Liver (tissue), 9 donors: ENCODE measurements around the gene LMTK3. TPM values are rescaled to one million over a fixed set of nuclear protein-coding genes. Genes with fewer than 3 reads are reported as not detected.

Source experiments
- DNase-seq: peaks from one replicate; pipeline ENCODE4 v3.0.0-alpha.2; 2017; ENCODE audit warnings: low spot score
- H3K27ac ChIP-seq, 2 donors: one replicate each; pipeline ENCODE4 v1.7.0; 2013; ENCODE audit warnings: inconsistent platforms in 2 of 2, low read length in 2 of 2, control low read depth in 1 of 2, low read depth in 1 of 2, mild to moderate bottlenecking in 1 of 2
- H3K27me3 ChIP-seq, 4 donors: one replicate each; pipeline versions ENCODE4 v1.6.1 to v1.7.0; 2013; ENCODE audit warnings: low read length in 3 of 4, inconsistent platforms in 1 of 4, mild to moderate bottlenecking in 1 of 4, moderate library complexity in 1 of 4; ENCODE audit not compliant: control insufficient read depth in 4 of 4, insufficient read depth in 4 of 4
- H3K36me3 ChIP-seq, 4 donors: one replicate each; pipeline versions ENCODE4 v1.6.1 to v1.7.0; 2013; ENCODE audit warnings: low read length in 3 of 4, mild to moderate bottlenecking in 3 of 4, low read depth in 1 of 4, moderate library complexity in 1 of 4; ENCODE audit not compliant: control insufficient read depth in 4 of 4, insufficient read depth in 3 of 4
- H3K4me1 ChIP-seq, 4 donors: one replicate each; pipeline versions ENCODE4 v1.6.1 to v1.7.0; 2013; ENCODE audit warnings: low read length in 3 of 4, mild to moderate bottlenecking in 3 of 4, moderate library complexity in 1 of 4; ENCODE audit not compliant: control insufficient read depth in 4 of 4, insufficient read depth in 4 of 4
- H3K4me3 ChIP-seq, 3 donors: one replicate each; pipeline versions ENCODE4 v1.6.1 to v1.7.0; 2013; ENCODE audit warnings: low read length in 3 of 3, control low read depth in 1 of 3, low read depth in 1 of 3, mild to moderate bottlenecking in 1 of 3
- H3K9ac ChIP-seq, 2 donors: one replicate each; pipeline ENCODE4 v1.7.0; 2013; ENCODE audit warnings: low read length in 2 of 2, mild to moderate bottlenecking in 2 of 2, moderate library complexity in 2 of 2, control low read depth in 1 of 2, low read depth in 1 of 2
- H3K9me3 ChIP-seq, 4 donors: one replicate each; pipeline versions ENCODE4 v1.6.1 to v1.7.0; 2013; ENCODE audit warnings: low read length in 3 of 4; ENCODE audit not compliant: control insufficient read depth in 4 of 4
- EGR1 ChIP-seq, 2 donors: IDR thresholded peaks; 2 replicates each; pipeline ENCODE4 v1.6.1; 2016 to 2018; ENCODE audit warnings: antibody characterized with exemption in 2 of 2, low read depth in 2 of 2
- FOXA2 ChIP-seq: IDR thresholded peaks from 2 replicates; pipeline ENCODE4 v1.6.1; 2016; ENCODE audit warnings: antibody characterized with exemption
- HNF4G ChIP-seq: IDR thresholded peaks from 2 replicates; pipeline ENCODE4 v1.6.1; 2016; ENCODE audit warnings: antibody characterized with exemption
- JUND ChIP-seq, 2 donors: IDR thresholded peaks; 2 replicates each; pipeline ENCODE4 v1.6.1; 2016; ENCODE audit warnings: antibody characterized with exemption in 2 of 2
- NR2F2 ChIP-seq: IDR thresholded peaks from 2 replicates; pipeline ENCODE4 v1.6.1; 2016; ENCODE audit warnings: antibody characterized with exemption
- RAD21 ChIP-seq, 2 donors: IDR thresholded peaks; 2 replicates each; pipeline ENCODE4 v1.6.1; 2016; ENCODE audit warnings: antibody characterized with exemption in 2 of 2, mild to moderate bottlenecking in 2 of 2
- SP1 ChIP-seq: IDR thresholded peaks from 2 replicates; pipeline ENCODE4 v1.6.1; 2018; ENCODE audit warnings: antibody characterized with exemption, mild to moderate bottlenecking
- TAF1 ChIP-seq: conservative IDR thresholded peaks from 2 replicates; pipeline ENCODE4 v1.6.1; 2016; ENCODE audit warnings: antibody characterized with exemption, mild to moderate bottlenecking
- WGBS: extraction: QIAGEN DNeasy Blood & Tissue Kit; methylation state at CpG from one replicate; pipeline ENCODE4 v1.1.7; 2013; 5-methylcytosine and 5-hydroxymethylcytosine counted together
- polyA plus RNA-seq, 2 donors: library from polyadenylated mRNA; stranded (reverse) in 1 of 2; unstranded in 1 of 2; fragments of 200-250 nt in 1 of 2; fragments of >200 nt in 1 of 2; fragmentation: Nextera tagmentation in 1 of 2; extraction: Ambion mirVana in 1 of 2; gene quantifications; one replicate each; pipeline versions ENCODE4 v1.2.1 to v1.2.3, GENCODE V29; 2013 to 2015
- total RNA-seq, 2 donors: library from RNA; depleted of rRNA; stranded (reverse); fragments of >200 nt; gene quantifications; one replicate each; pipeline ENCODE4 v1.2.3, GENCODE V29; 2014
- TF ChIP-seq, protein P1 (sequence below): IDR thresholded peaks from 2 replicates; pipeline ENCODE4 v1.6.1; 2016; ENCODE audit warnings: antibody characterized with exemption, mild to moderate bottlenecking
- TF ChIP-seq, protein P2 (sequence below): IDR thresholded peaks from 2 replicates; pipeline ENCODE4 v1.6.1; 2016; ENCODE audit warnings: antibody characterized with exemption
- TF ChIP-seq, protein P3 (sequence below): IDR thresholded peaks from 2 replicates; pipeline ENCODE4 v1.6.1; 2016; ENCODE audit warnings: antibody characterized with exemption
- TF ChIP-seq, protein P4 (sequence below): fragments of 150-350 bp; IDR thresholded peaks from 2 replicates; pipeline ENCODE4 v1.5.1; 2017; ENCODE audit warnings: improper control_type of control experiment, low read depth, low read length; ENCODE audit not compliant: missing input control
- donor health status: healthy.
- donor health status: healthy.
- donor health status: healthy.
- donor health status: healthy.
- donor health status: healthy.

Gene LMTK3
- total and polyA plus RNA-seq, 4 donors: 0.08 TPM; not detected in 2

DNA sequence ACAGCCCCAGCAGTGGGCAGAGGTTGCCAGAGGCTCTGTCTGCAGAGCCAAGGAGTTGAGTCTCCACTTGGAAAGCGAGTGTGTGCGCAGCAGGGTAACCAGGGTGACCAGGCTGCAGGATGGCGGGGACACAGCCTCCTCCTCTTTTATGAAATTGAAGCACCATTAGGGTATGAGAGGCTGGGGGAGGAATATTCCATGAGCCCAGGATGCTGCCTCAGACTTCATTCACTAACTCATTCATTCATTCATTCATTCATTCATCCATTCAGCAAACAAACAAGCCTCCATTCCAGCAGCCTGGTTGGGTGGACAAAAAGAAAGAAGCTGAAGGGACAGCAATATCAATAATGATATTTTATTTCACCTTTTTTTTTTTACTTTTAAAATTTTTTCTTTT is 6.6 kb upstream of the LMTK3 start:
- Histone ChIP-seq H3K36me3 (no peaks in the 10 kb centered on the region), H3K27ac (no peak overlapping the region), H3K27me3 (no peaks in the 10 kb centered on the region), H3K4me1 (peaks cover 0 to 4% (median 1%) of the 10 kb centered on the region in 4 donors), H3K9ac (no peak overlapping the region), H3K4me3 (no peak overlapping the region), H3K9me3 (no peaks in the 10 kb centered on the region)
- TF ChIP-seq NR2F2 (no peak), RAD21 (IDR thresholded peaks at IDR 0.05) (no peak), FOXA2 (no peak), TAF1 (no peak), HNF4G (no peak)
- TF ChIP-seq, protein P1, sequence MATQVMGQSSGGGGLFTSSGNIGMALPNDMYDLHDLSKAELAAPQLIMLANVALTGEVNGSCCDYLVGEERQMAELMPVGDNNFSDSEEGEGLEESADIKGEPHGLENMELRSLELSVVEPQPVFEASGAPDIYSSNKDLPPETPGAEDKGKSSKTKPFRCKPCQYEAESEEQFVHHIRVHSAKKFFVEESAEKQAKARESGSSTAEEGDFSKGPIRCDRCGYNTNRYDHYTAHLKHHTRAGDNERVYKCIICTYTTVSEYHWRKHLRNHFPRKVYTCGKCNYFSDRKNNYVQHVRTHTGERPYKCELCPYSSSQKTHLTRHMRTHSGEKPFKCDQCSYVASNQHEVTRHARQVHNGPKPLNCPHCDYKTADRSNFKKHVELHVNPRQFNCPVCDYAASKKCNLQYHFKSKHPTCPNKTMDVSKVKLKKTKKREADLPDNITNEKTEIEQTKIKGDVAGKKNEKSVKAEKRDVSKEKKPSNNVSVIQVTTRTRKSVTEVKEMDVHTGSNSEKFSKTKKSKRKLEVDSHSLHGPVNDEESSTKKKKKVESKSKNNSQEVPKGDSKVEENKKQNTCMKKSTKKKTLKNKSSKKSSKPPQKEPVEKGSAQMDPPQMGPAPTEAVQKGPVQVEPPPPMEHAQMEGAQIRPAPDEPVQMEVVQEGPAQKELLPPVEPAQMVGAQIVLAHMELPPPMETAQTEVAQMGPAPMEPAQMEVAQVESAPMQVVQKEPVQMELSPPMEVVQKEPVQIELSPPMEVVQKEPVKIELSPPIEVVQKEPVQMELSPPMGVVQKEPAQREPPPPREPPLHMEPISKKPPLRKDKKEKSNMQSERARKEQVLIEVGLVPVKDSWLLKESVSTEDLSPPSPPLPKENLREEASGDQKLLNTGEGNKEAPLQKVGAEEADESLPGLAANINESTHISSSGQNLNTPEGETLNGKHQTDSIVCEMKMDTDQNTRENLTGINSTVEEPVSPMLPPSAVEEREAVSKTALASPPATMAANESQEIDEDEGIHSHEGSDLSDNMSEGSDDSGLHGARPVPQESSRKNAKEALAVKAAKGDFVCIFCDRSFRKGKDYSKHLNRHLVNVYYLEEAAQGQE: no peak
- TF ChIP-seq, protein P2, sequence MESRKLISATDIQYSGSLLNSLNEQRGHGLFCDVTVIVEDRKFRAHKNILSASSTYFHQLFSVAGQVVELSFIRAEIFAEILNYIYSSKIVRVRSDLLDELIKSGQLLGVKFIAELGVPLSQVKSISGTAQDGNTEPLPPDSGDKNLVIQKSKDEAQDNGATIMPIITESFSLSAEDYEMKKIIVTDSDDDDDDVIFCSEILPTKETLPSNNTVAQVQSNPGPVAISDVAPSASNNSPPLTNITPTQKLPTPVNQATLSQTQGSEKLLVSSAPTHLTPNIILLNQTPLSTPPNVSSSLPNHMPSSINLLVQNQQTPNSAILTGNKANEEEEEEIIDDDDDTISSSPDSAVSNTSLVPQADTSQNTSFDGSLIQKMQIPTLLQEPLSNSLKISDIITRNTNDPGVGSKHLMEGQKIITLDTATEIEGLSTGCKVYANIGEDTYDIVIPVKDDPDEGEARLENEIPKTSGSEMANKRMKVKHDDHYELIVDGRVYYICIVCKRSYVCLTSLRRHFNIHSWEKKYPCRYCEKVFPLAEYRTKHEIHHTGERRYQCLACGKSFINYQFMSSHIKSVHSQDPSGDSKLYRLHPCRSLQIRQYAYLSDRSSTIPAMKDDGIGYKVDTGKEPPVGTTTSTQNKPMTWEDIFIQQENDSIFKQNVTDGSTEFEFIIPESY: no peak
- WGBS: 84% methylated on average over 3 of the region's 3 CpGs
- no peak for DNase-seq

DNA sequence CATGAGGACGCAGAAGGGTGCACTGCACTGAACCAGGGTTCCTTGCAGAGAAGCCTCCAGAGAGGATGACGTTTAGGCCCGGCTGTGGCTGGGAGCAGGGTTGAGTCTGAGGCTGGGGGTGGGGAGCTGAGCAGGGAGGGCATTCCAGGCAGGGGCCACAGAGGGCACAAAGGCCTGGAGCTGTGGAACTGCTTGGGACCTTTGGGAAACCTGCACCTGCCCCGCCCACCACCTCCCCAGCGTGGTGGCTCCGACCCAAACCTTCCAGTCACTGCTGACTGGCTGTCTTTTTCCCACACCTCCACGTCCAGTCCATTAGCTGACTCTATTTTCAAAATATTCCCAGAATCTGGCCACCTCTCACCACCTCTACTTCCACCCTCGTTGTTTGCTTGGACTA is 4.9 kb upstream of the LMTK3 start:
- Histone ChIP-seq H3K27ac (no peak overlapping the region), H3K9ac (no peak overlapping the region), H3K27me3 (peaks cover 0 to 8% (median 2%) of the 10 kb centered on the region in 4 donors), H3K4me3 (no peak overlapping the region), H3K36me3 (no peaks in the 10 kb centered on the region), H3K4me1 (peaks cover 0 to 5% (median 1%) of the 10 kb centered on the region in 4 donors), H3K9me3 (no peaks in the 10 kb centered on the region)
- no peak for DNase-seq
- TF ChIP-seq JUND (IDR thresholded peaks at IDR 0.05) (no peak), SP1 (no peak), EGR1 (IDR thresholded peaks at IDR 0.05; ENCODE audit: low read depth in 2 of 2) (no peak), FOXA2 (no peak), RAD21 (IDR thresholded peaks at IDR 0.05) (no peak)
- TF ChIP-seq, protein P3, sequence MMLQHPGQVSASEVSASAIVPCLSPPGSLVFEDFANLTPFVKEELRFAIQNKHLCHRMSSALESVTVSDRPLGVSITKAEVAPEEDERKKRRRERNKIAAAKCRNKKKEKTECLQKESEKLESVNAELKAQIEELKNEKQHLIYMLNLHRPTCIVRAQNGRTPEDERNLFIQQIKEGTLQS: no peak
- TF ChIP-seq, protein P2: no peak
- TF ChIP-seq, protein P4, sequence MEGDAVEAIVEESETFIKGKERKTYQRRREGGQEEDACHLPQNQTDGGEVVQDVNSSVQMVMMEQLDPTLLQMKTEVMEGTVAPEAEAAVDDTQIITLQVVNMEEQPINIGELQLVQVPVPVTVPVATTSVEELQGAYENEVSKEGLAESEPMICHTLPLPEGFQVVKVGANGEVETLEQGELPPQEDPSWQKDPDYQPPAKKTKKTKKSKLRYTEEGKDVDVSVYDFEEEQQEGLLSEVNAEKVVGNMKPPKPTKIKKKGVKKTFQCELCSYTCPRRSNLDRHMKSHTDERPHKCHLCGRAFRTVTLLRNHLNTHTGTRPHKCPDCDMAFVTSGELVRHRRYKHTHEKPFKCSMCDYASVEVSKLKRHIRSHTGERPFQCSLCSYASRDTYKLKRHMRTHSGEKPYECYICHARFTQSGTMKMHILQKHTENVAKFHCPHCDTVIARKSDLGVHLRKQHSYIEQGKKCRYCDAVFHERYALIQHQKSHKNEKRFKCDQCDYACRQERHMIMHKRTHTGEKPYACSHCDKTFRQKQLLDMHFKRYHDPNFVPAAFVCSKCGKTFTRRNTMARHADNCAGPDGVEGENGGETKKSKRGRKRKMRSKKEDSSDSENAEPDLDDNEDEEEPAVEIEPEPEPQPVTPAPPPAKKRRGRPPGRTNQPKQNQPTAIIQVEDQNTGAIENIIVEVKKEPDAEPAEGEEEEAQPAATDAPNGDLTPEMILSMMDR: no peak
- TF ChIP-seq, protein P1: no peak
- 83% methylated on average over 8 of the region's 8 CpGs for WGBS
